Right lobe of liver (tissue), 6 donors: Measurements from ENCODE around the gene DNAH2. TPM values are rescaled to one million over a fixed set of nuclear protein-coding genes. Genes with fewer than 3 reads are reported as not detected.

Experiments
- ATAC-seq, 4 donors: fragments of 200-7000 bp; cut with Tn5 transposase; one replicate each; pipeline ENCODE4 v1.9.1; 2020; ENCODE audit warnings: mild to moderate bottlenecking in 4 of 4, moderate library complexity in 4 of 4
- DNase-seq, 3 donors: peaks; one replicate each; pipeline ENCODE4 v3.0.0-alpha.2; 2020
- H3K27ac ChIP-seq, 3 donors: fragments of 200-600 bp; one replicate each; pipeline ENCODE4 v1.8.0; 2022
- H3K27me3 ChIP-seq, 2 donors: fragments of 200-600 bp; one replicate each; pipeline ENCODE4 v1.8.0; 2022
- H3K36me3 ChIP-seq, 4 donors: fragments of 200-600 bp; sonication (generic) in 1 of 4; one replicate each; pipeline versions ENCODE4 v1.5.1 to v1.8.0; 2017 to 2022; ENCODE audit warnings: control low read depth in 1 of 4
- H3K4me1 ChIP-seq, 4 donors: fragments of 200-600 bp; sonication (generic) in 1 of 4; one replicate each; pipeline versions ENCODE4 v1.5.1 to v1.8.0; 2017 to 2022; ENCODE audit warnings: control low read depth in 1 of 4
- H3K4me3 ChIP-seq, 3 donors: fragments of 200-600 bp; one replicate each; pipeline ENCODE4 v1.8.0; 2022
- H3K9me3 ChIP-seq, 4 donors: fragments of 200-600 bp; sonication (generic) in 1 of 4; one replicate each; pipeline versions ENCODE4 v1.5.1 to v1.8.0; 2017 to 2022; ENCODE audit warnings: control low read depth in 1 of 4
- POLR2A ChIP-seq: fragments of 450-650 bp; IDR thresholded peaks from one replicate; pipeline ENCODE4 v1.6.1; 2017; ENCODE audit warnings: antibody characterized with exemption, mild to moderate bottlenecking
- WGBS: methylation state at CpG from one replicate; pipeline ENCODE4 v1.1.6; 2018; ENCODE audit warnings: low coverage, low lambda C conversion rate; ENCODE audit not compliant: insufficient coverage; ENCODE audit errors: missing lambda C conversion rate; 5-methylcytosine and 5-hydroxymethylcytosine counted together
- intact Hi-C, 2 donors: fragments of 100-400 bp; cut with DNase I; formaldehyde crosslinking; loops; one replicate each; pipeline versions ENCODE4 v1.11.2 to v1.14.1; 2022
- total RNA-seq, 6 experiments: library from RNA; depleted of rRNA in 2 of 6; stranded (reverse); fragments of >200 nt in 2 of 6; fragmentation: NEBNext Ultra II Directional in 3 of 6; extraction: Animal tissue kit (Norgen Biotek cat#: 25700) in 3 of 6; gene quantifications; one replicate each; pipeline versions ENCODE4 v1.1.0 to v1.2.4, GENCODE V29; 2016 to 2023
- TF ChIP-seq, protein P1 (sequence below), 4 donors: fragments of 200-600 bp in 3 of 4; fragments of 450-650 bp in 1 of 4; IDR thresholded peaks; one replicate each; pipeline versions ENCODE4 v1.5.1 to v1.8.0; 2016 to 2022; ENCODE audit warnings: antibody characterized with exemption in 4 of 4, mild to moderate bottlenecking in 2 of 4
- donor health status: DM: no; HTN: yes; CAD: no.
- donor health status: DM: no; HTN: no; CAD: no.
- donor health status: DM: no; HTN: no; CAD: no.
- donor health status: DM: no; HTN: yes; CAD: no.
- donor health status: DM: no; HTN: yes; CAD: no.

Gene DNAH2
- total RNA-seq, 6 experiments from 2014 or later: 0.12 to 0.38 (median 0.27) TPM

GRCh38 chr17:7882068-7882467, 164.5 kb downstream of the DNAH2 start:
- DNase-seq: no peak
- 75% methylated on average over 7 of the region's 7 CpGs for WGBS
- no peaks in the 10 kb centered on the region for H3K36me3 ChIP-seq
- H3K27ac ChIP-seq: no peak overlapping the region
- no peak for TF ChIP-seq POLR2A
- TF ChIP-seq, protein P1, sequence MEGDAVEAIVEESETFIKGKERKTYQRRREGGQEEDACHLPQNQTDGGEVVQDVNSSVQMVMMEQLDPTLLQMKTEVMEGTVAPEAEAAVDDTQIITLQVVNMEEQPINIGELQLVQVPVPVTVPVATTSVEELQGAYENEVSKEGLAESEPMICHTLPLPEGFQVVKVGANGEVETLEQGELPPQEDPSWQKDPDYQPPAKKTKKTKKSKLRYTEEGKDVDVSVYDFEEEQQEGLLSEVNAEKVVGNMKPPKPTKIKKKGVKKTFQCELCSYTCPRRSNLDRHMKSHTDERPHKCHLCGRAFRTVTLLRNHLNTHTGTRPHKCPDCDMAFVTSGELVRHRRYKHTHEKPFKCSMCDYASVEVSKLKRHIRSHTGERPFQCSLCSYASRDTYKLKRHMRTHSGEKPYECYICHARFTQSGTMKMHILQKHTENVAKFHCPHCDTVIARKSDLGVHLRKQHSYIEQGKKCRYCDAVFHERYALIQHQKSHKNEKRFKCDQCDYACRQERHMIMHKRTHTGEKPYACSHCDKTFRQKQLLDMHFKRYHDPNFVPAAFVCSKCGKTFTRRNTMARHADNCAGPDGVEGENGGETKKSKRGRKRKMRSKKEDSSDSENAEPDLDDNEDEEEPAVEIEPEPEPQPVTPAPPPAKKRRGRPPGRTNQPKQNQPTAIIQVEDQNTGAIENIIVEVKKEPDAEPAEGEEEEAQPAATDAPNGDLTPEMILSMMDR (IDR thresholded peaks at IDR 0.05): no peak
- H3K4me3 ChIP-seq: no peak overlapping the region
- no peak for ATAC-seq
- H3K4me1 ChIP-seq: peaks cover 0 to 18% (median 10%) of the 10 kb centered on the region in 4 donors
- H3K9me3 ChIP-seq: no peaks in the 10 kb centered on the region
- no peaks in the 10 kb centered on the region for H3K27me3 ChIP-seq
- intact Hi-C loops: no loop called here

DNA sequence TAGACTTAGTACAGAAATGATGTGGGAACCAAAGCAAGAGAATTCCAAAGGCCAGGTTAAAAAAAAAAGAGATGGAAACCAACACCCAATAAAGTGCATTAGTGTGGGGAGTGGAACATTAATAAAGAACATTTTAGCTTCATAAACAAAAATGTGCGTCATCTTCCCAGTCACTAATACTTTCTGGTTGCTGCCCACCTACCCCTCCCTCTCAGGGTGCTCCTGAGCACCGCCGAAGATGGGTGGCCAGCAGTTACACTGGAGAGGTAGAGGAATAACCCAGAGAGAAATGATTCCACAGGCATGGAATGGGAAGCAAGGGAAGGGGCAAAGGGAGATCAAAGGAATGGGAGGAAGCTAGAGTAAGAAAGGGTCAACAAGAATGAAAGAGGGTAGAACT, 165.1 kb downstream of the DNAH2 start:
- intact Hi-C loops: no loop called here
- H3K4me3 ChIP-seq: no peak overlapping the region
- no peaks in the 10 kb centered on the region for H3K9me3 ChIP-seq
- H3K4me1 ChIP-seq: peaks cover 0 to 21% (median 11%) of the 10 kb centered on the region in 4 donors
- no peaks in the 10 kb centered on the region for H3K36me3 ChIP-seq
- no peak overlapping the region for H3K27ac ChIP-seq
- WGBS: 83% methylated on average over 1 of the region's 3 CpGs
- TF ChIP-seq, protein P1 (IDR thresholded peaks at IDR 0.05): no peak
- TF ChIP-seq POLR2A: no peak
- H3K27me3 ChIP-seq: no peaks in the 10 kb centered on the region
- DNase-seq (no peak), ATAC-seq (no peak)

Other genes starting within 250 kb of the DNAH2 start
- 10 to 100 TPM in 1 of 6 experiments, 1 to 10 TPM in 5; 5.7 to 10.5 (median 7.9) TPM for gene ZBTB4, start 238.1 kb upstream of the DNAH2 start, total RNA-seq
- gene SLC35G6, start 236.3 kb upstream of the DNAH2 start, total RNA-seq: not detected
- 10 to 100 TPM; 36.1 to 49.9 (median 46.0) TPM for gene POLR2A, start 233.4 kb upstream of the DNAH2 start, total RNA-seq
- 10 to 100 TPM in 4 of 6 experiments, 1 to 10 TPM in 2; 6.1 to 14.7 (median 11.4) TPM for gene TNFSF12, start 168.7 kb upstream of the DNAH2 start, total RNA-seq
- gene TNFSF13, start 159.0 kb upstream of the DNAH2 start, total RNA-seq: 10 to 100 TPM in 2 of 6 experiments, 1 to 10 TPM in 4; 4.3 to 13.0 (median 6.2) TPM
- 10 to 100 TPM; 12.3 to 33.9 (median 15.1) TPM for gene SENP3, start 155.8 kb upstream of the DNAH2 start, total RNA-seq
- gene CD68, start 138.1 kb upstream of the DNAH2 start, total RNA-seq: 100 to 1,000 TPM in 1 of 6 experiments, 10 to 100 TPM in 5; 31.6 to 179 (median 51.1) TPM
- gene MPDU1, start 133.9 kb upstream of the DNAH2 start, total RNA-seq: 100 to 1,000 TPM in 2 of 6 experiments, 10 to 100 TPM in 4; 54.2 to 199 (median 63.3) TPM
- not detected for gene SOX15, start 127.7 kb upstream of the DNAH2 start, total RNA-seq
- 10 to 100 TPM; 14.3 to 23.2 (median 16.7) TPM for gene FXR2, start 102.8 kb upstream of the DNAH2 start, total RNA-seq
- gene SAT2, start 89.9 kb upstream of the DNAH2 start, total RNA-seq: 100 to 1,000 TPM in 5 of 6 experiments, 10 to 100 TPM in 1; 99.3 to 187 (median 120) TPM
- 10 to 100 TPM in 5 of 6 experiments, 1 to 10 TPM in 1; 2.4 to 70.2 (median 15.4) TPM for gene SHBG, start 87.6 kb upstream of the DNAH2 start, total RNA-seq
- 1 to 10 TPM in 3 of 6 experiments, under 1 TPM in 3; 0.43 to 1.7 (median 0.91) TPM for gene ATP1B2, start 66.8 kb upstream of the DNAH2 start, total RNA-seq
- 10 to 100 TPM; 12.9 to 30.0 (median 23.0) TPM for gene TP53, start 30.3 kb upstream of the DNAH2 start, total RNA-seq
- 1 to 10 TPM; 1.9 to 3.8 (median 3.0) TPM for gene WRAP53, start 29.3 kb upstream of the DNAH2 start, total RNA-seq
- 1 to 10 TPM in 1 of 6 experiments, under 1 TPM in 5; 0.26 to 1.1 (median 0.83) TPM for gene EFNB3, start 12.5 kb upstream of the DNAH2 start, total RNA-seq
- gene KDM6B, start 116.5 kb downstream of the DNAH2 start, total RNA-seq: 10 to 100 TPM in 4 of 6 experiments, 1 to 10 TPM in 2; 6.1 to 12.8 (median 10.9) TPM
- 1 to 10 TPM in 4 of 6 experiments, under 1 TPM in 2; 0.74 to 2.4 (median 1.2) TPM for gene TMEM88, start 137.3 kb downstream of the DNAH2 start, total RNA-seq
- 10 to 100 TPM; 27.2 to 43.0 (median 30.8) TPM for gene NAA38, start 139.8 kb downstream of the DNAH2 start, total RNA-seq
- 10 to 100 TPM in 1 of 6 experiments, 1 to 10 TPM in 5; 6.0 to 11.7 (median 7.4) TPM for gene CYB5D1, start 140.3 kb downstream of the DNAH2 start, total RNA-seq
- gene CHD3, start 171.0 kb downstream of the DNAH2 start, total RNA-seq: 1 to 10 TPM; 3.2 to 7.2 (median 5.1) TPM
- gene RNF227, start 198.5 kb downstream of the DNAH2 start, total RNA-seq: under 1 TPM; 0.18 to 0.70 (median 0.46) TPM
- gene KCNAB3, start 212.1 kb downstream of the DNAH2 start, total RNA-seq: 1 to 10 TPM in 3 of 6 experiments, under 1 TPM in 2, not detected in 1; 0.61 to 2.9 (median 1.0) TPM
- gene TRAPPC1, start 214.2 kb downstream of the DNAH2 start, total RNA-seq: 10 to 100 TPM; 43.7 to 57.1 (median 48.3) TPM
- gene CNTROB, start 214.5 kb downstream of the DNAH2 start, total RNA-seq: 10 to 100 TPM in 2 of 6 experiments, 1 to 10 TPM in 4; 7.3 to 12.7 (median 9.4) TPM